ENCODE data around the gene CLASRP. TPM values are rescaled to one million over a fixed set of nuclear protein-coding genes. Genes with fewer than 3 reads are reported as not detected.

Gene CLASRP
- total RNA-seq, 1 experiment from 2014 or later: 87.1 TPM

GRCh38 chr19:44992336-44993163, 46.3 kb upstream of the CLASRP start:
- Histone ChIP-seq H2BK5ac (ENCODE audit: insufficient read length, low read length) (no peak overlapping the region), H3K9ac (ENCODE audit: extremely low read depth, insufficient read length, low read length) (no peak overlapping the region), H3K79me1 (ENCODE audit: insufficient read depth, low read depth, low read length, poor library complexity, severe bottlenecking) (no peaks in the 10 kb centered on the region), H3K4ac (ENCODE audit: low read depth, low read length) (no peak overlapping the region), H4K91ac (ENCODE audit: insufficient read length, low read depth, low read length) (no peak overlapping the region), H3K18ac (ENCODE audit: insufficient read length, low read depth, low read length) (no peak overlapping the region), H4K20me1 (ENCODE audit: control insufficient read depth, insufficient read depth, insufficient read length) (no peaks in the 10 kb centered on the region), H3K14ac (ENCODE audit: insufficient read depth, low read length) (no peak overlapping the region), H3K27ac (ENCODE audit: insufficient read length, low read depth, low read length) (no peak overlapping the region), H2BK12ac (ENCODE audit: insufficient read length, low read depth, low read length) (no peak overlapping the region), H2BK120ac (ENCODE audit: low read depth, low read length, poor library complexity, severe bottlenecking) (no peak overlapping the region), H2BK15ac (ENCODE audit: low read depth, low read length) (no peak overlapping the region), H3K79me2 (ENCODE audit: insufficient read depth, low read length) (no peaks in the 10 kb centered on the region), H4K8ac (replicated peaks; ENCODE audit: insufficient read length, low read depth, low read length) (no peak overlapping the region), H2AFZ (ENCODE audit: low read length) (no peak overlapping the region), H2BK20ac (ENCODE audit: low read depth, low read length, poor library complexity, severe bottlenecking) (no peak overlapping the region), H4K5ac (ENCODE audit: insufficient read length, low read depth, low read length) (no peak overlapping the region), H3K23ac (ENCODE audit: insufficient read length, low read depth, low read length) (no peak overlapping the region), H3K27me3 (ENCODE audit: insufficient read depth, low read length) (no peaks in the 10 kb centered on the region), H3T11ph (ENCODE audit: low read length) (no peak overlapping the region), H3K23me2 (ENCODE audit: insufficient read length, low read depth, low read length, poor library complexity, severe bottlenecking) (no peaks in the 10 kb centered on the region), H3K4me2 (ENCODE audit: insufficient read depth, insufficient read length, low read length) (no peak overlapping the region), H3K56ac (ENCODE audit: insufficient read length, low read depth, low read length) (no peak overlapping the region), H3K9me3 (ENCODE audit: control insufficient read depth, low read depth, low read length) (no peaks in the 10 kb centered on the region), H2AK5ac (ENCODE audit: insufficient read length, low read length) (no peak overlapping the region), H3K4me1 (ENCODE audit: insufficient read depth, low read length) (no peaks in the 10 kb centered on the region)
- Mint-ChIP-seq H3K27ac (peak overlapping the region in 1 of 3 experiments; percentile 96; a peak in 1 of 7 replicates), H3K9me3 (no peaks in the 10 kb centered on the region), H3K4me1 (no peaks in the 10 kb centered on the region), H3K4me3 (no peak overlapping the region), H3K36me3 (ENCODE audit: insufficient read depth in 1 of 3, low read depth in 3 of 3) (peaks cover 13 to 30% (median 25%) of the 10 kb centered on the region in 3 experiments; a peak in 6 of 7 replicates), H3K27me3 (ENCODE audit: low read depth) (no peaks in the 10 kb centered on the region)
- no peak for DNase-seq
- TF ChIP-seq CTCF (conservative IDR thresholded peaks at IDR 0.05): no peak
- WGBS (ENCODE audit: extremely low coverage, insufficient read length, low lambda C conversion rate): no CpG with 5 or more reads among the region's 44 CpGs
